GM19099 (cell line): ENCODE results near the gene KREMEN1.

ENCODE experiments used
- POLR2A ChIP-seq: IDR thresholded peaks from 3 replicates; pipeline ENCODE4 v1.6.1; 2011; ENCODE audit warnings: low read depth; ENCODE audit not compliant: insufficient read length; ENCODE audit errors: extremely low read depth

The KREMEN1 gene

DNA sequence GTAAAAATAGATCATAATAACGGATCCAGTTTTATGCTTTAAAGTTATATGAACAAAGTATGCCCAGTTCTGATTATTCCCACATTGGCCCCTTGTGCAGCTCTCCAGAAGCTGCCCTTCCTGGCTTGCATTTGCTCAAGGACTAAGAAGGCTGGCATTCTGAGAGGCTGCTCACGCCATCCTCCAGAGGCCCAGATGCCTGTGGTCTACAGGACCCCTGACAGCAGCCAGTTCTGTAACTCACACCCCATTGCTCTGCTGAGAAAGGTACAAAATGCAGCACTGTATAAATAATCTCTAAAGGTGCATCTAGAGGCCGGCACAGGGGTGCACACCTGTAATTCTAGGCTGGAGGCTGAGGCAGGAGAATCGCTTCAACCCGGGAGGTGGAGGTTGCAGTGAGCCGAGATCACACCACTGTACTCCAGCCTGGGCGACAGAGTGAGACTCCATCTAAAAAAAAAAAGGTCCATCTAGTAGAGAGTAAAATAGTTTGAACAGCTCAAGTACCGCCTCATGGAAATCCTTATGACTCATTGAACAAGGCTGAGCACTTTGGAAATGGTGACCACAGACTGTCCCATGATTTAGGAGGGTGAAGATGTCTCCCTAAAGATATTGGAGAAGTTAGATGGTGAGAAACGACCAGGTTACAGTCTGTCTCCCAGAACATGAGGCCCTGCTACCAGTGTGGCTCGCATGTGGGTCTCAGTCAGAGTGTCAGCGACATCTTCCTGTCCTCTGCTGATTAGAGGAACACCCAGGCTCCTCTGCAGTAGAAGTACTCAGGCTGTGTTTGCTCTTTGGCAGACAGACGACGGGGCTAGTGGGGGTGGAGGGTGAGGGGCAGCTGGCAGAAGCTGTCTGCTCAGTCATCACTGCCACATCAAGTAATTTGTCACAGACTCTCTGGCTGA lies 56.3 kb downstream of the KREMEN1 start:
- TF ChIP-seq POLR2A: no peak

DNA sequence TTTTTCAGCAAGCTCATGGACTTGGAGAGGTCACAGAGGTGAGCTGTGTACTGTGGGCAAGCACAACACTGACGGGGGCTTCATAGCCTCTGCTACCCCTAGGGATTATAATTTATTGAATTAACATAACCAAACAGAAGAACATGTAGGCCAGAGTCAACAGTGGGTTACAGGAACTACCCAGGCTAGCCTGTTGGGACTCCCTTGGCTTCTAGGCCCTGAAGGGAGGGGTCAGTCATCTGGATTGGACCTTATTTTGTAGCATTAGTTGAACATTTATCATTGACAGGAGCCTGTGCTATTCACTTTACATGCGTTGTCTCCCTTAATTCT lies 56.9 kb downstream of the KREMEN1 start:
- TF ChIP-seq POLR2A: no peak

DNA sequence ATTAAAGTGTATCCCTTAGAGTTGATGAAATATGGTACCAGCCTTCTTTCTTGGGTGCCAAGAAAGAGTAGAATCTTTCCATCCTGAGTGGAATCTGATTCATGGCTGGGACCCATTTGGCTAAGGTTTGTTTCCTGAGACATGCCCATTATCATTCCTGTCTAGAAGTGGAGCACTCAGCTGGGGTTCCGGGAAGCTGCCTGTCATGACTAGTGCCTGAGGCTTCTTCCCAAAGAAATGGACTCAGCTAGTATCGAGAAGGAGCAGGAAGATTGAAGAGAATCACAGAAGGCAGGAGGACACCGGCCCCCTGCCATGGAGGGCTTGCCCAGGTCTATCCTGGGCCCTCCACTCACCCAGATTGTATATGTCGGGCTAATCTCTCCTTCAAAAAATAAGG lies 57.6 kb downstream of the KREMEN1 start:
- no peak for TF ChIP-seq POLR2A

DNA sequence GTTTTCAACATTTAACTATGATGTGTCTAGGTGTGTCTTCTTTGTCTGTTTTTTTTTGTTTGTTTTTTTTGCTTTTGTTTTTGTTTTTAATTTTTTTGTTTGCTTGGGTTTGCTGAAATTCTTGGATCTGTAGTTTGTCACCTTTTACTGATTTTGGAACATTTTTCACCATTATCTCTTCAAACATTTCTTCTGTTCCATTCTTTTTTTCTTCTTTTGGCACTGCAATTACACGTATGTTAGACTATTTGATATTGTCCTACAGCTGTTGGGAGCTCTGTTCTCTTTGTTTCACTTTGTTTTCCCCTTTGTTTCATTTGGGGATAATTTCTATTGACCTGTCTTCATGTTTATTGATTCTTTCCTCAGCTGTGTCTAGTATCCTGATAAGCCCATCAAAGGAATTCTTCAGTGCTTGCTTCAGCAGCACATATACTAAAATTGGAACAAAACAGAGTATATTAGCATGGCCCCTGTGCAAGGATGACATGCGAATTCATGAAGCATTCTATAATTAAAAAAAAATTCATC lies 60.8 kb downstream of the KREMEN1 start:
- no peak for TF ChIP-seq POLR2A

DNA sequence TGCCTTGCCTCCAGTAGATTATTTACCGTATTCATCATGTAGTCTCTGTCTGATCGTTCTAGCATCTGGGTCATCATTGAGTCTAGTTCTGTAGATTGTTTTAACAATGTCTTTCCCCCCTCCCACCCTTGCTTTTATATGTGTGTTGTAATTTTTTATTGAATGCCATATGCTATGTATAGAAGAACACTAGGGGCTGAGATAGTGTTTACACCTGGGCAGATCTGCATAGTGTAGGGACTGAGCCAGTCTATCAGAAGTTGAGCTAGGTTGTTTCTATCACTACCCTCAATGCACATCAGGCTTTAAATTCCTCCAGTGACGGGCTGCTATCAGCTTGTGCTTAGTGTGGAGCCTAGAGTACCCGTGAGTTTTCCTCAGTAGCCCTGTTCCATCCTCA lies 61.6 kb downstream of the KREMEN1 start:
- TF ChIP-seq POLR2A: no peak

DNA sequence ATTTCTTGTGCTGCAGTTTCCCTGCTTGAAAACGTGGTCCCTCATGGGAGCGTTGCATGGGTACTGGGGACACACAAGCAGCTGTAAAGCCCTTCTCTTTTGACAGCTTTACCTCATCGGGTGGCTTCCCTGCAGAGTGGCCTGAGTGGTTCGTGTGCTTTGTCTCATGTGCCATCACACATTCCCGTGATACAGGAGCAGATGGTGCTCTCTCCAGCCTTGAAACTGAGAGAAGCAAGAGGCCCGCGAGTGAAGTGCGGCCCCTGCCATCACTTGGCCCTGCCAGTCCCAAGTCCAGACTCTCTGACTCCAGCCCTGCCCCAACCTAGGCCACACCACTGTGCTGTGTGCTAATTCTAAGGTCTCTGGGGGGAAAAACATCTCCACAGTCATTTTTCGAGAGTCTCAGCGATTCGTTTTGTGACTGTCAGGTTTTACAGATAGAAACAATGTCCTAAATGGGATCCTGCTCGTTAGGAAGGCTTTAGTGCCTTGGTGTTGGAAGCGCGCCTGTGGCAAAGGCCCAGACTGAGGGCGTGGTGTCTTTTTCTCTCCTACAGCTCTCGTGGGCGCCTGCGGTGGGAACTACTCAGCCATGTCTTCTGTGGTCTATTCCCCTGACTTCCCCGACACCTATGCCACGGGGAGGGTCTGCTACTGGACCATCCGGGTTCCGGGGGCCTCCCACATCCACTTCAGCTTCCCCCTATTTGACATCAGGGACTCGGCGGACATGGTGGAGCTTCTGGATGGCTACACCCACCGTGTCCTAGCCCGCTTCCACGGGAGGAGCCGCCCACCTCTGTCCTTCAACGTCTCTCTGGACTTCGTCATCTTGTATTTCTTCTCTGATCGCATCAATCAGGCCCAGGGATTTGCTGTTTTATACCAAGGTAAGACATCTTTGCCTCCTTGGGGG lies 64.2 kb downstream of the KREMEN1 start:
- no peak for TF ChIP-seq POLR2A

DNA sequence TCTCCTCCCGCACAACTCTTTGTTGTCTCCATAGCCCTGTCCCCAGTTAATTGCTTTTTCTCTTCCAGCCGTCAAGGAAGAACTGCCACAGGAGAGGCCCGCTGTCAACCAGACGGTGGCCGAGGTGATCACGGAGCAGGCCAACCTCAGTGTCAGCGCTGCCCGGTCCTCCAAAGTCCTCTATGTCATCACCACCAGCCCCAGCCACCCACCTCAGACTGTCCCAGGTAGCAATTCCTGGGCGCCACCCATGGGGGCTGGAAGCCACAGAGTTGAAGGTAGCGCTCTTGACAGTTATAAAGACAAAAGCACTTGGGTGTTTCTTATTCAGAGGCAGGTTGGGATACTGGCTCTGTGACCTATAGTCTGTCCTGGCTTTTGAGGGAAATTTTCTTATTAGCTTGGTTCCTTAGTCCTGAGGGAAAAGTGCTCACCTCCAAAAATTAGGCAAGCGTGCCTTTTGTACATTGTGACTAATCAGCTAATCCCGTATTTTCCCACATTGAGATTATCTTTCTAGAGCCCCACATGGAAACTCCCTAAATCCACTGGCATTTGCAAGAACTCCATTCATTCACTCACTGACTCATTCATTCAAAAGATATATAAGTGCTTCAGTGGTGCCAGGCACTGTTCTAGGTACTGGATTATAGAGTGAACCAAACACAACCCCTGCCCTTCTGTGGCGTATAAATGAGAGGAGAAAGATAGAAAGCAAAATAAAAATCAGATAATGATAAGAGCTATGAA lies 65.9 kb downstream of the KREMEN1 start:
- TF ChIP-seq POLR2A: no peak

DNA sequence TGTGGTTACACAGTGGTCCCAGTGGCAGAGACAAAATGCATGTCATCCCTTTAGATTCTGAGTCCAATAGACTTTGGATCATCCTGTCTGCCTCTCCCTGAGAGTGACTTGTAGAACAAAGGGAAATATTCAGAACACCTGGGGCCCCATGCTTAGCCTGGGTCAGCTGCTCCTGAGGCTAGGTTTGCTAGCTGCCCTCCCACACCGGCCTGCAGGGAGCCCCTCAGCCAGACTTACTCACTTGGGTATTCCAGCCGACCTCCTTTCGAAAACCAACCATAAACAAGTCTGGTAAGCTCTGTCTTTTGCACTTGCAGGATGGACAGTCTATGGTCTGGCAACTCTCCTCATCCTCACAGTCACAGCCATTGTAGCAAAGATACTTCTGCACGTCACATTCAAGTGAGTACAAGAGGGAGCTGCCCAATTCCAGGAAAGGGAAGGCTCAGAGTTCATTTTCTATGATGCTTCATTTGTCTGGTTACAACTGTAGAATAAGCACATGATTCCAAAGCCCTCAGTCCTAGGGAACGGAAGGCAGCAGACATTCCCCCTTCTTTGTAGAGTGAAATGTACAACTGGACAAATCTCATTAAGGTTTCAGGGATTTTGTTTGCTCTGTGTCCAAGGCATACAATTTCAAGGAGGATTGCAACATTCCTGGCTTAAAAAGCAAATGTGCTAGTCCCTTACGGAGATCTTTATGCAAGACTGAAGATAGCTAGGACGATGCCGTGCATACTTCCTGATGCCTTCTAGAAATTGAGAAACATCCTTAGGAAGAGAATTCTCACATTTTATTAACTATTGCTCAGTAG lies 67.3 kb downstream of the KREMEN1 start:
- no peak for TF ChIP-seq POLR2A

DNA sequence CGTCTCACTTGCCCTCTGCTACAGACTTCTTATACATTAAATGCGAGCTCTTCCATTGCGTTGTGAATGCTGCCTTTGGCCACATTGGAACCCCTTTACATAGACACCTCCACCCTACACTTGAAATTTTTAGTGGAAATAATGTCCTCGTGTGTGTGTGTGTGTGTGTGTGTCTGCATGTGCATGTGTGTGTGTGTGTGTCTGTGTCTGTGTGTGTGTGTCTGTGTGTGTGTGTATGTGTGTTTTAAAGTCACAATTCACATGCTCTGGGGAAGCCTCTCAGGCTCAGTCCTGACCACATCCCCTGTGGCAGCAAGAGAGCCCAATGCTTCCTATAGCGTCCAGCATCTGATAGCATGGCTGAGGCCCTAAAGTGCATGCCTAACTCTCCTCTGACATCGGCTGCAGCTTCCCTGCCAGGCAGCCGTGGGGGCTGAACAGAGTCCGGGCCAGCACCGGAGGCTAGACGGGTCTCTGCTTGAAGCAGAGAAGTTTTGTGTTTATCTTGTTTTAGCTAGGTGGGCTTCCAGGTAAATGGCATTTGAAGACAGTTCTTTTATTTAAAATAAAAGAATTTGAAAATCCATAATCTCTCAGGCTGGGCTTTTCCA lies 68.3 kb downstream of the KREMEN1 start:
- TF ChIP-seq POLR2A: no peak

DNA sequence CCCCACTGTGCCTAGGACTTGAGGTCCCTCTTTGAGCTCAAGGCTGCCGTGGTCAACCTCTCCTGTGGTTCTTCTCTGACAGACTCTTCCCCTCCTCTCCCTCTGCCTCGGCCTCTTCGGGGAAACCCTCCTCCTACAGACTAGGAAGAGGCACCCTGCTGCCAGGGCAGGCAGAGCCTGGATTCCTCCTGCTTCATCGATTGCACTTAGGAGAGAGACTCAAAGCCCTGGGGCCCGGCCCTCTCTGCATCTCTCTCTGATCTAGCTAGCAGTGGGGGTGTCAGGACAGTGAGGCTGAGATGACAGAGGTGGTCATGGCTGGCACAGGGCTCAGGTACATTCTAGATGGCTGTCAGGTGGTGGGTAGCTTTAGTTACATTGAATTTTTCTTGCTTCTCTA lies 69.3 kb downstream of the KREMEN1 start:
- no peak for TF ChIP-seq POLR2A

DNA sequence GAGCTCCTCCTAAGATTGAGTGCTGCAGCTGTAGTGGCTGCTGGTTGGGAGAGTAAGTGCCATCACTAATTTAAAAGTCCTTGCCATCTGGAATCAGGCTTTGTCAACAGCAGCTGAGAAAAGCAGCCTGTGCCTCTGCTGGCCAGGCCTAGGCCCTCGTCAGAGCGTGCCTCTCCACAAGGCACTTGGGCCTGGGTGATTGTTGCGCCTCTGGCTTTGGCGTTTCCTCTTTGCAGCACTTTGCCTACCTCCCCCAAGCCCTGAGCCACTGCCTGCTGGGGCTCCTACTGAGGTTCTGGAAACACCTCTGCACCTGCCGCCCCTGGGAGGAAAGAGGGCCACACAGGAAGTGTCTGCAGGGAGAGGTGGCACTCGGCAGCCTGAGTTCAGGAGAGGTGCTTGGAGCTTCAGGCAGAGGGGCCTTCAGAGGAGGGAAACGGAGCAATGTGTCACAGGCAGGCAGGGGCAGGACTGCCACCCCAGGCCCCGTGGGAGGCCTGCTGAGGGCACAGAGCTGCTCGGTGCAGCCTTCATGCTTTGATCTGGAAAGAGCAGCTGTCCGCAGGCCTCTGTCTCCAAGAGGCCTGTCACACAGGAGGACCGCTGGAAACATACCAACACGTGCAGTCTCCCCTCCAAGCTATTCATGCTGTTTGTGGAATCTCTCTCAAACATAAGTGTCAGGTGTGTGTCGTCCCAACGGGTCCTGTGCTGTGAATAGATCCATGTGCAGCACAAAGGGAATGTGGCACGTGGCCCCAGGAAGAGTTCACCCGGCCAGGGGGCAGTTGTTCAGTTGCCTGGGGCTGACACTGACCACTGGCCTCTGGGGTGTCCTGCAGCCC lies 71.3 kb downstream of the KREMEN1 start:
- TF ChIP-seq POLR2A: no peak

DNA sequence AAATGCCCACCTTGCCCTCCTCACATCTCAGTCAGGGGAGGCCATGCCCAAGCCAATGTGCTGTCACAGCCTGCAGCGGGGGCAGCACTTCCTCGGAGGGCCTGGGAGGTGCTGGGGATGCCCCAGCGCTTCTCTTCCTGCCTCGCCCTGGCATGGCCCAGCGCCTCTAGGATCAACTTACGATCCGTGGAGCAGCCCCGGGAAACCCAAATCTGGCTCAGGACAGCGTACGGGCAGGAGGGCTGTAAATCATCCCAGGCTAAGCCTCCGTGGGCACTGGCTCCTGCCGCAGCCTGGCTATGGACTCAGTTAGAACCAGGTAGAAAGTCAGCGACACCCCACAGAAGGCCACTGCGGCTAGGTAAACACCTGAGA lies 71.9 kb downstream of the KREMEN1 start:
- TF ChIP-seq POLR2A: no peak

DNA sequence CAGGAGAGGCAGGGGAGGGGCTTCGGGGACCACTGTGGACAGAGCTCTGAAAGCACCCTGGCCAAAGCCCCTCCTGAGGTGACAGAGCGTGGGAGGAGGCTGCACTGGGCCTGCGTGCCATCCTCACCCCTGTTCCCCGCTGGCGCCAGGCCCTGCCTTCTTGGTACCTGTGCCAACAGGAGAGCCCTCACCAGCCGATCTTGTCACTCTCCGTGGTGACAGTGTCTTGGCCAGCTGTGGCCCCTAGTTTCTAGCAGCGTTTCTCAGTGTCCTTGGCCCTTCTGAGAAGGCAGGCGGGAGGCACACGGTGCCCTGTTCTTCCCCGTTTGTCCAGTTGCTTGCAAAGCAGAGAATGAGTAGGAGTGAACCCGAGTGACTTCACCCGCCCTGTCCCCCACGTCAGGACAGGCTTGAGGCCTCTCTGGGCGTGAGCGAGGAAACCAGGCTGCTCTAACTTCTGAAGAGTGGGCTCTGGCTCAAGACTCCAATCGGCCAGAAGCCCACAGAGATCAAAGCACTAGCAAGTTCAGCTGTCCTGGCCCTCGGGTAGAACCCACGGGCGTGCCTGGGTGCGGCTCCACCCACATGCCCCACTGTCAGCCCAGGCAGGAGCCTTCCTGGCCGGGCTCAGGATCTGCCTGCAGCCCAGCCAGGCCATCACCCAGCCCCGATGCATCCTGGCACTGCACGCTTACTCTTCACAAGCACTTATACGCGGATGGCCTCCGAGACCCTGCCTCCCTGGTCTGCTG lies 72.7 kb downstream of the KREMEN1 start:
- TF ChIP-seq POLR2A: no peak

DNA sequence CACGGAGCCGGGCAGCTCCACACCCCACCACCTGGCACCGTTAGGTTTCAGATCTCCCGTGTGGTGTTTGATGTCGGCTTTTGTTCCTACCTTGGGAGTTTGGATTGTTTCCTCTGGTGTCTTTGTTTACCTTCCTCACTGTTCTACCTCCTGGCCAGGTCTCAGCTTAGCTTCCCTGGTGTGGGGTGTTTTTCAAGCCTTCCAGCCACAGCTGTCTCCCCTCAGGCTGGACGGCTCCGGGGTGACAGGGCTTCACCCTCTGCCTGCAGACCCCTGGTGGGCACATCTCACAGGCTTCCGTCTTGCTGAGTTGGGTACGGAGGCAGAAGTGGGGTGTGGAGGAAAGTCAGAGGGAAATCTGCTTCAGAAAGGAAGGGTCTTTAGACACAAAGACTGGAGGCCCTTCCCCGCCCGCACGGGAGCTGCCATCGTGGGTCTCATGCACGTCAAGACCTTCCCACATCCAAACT lies 73.3 kb downstream of the KREMEN1 start:
- no peak for TF ChIP-seq POLR2A
